Activated naive CD8-positive, alpha-beta T cell treated with anti-CD3 and anti-CD28 coated beads, Interleukin-2, amount 50 U/mL, for 16 hours (primary cell): ENCODE measurements around the gene ITGAX.

Experiments
- DNase-seq: peaks from one replicate; pipeline ENCODE4 v3.0.0-alpha.2; 2020; ENCODE audit warnings: low read depth, low spot score

ITGAX gene

GRCh38 chr16:31348579-31348978 lies 6.4 kb upstream of the ITGAX start:
- no peak for DNase-seq

- no peak for DNase-seq
Measured at GRCh38 chr16:31350275-31351005, 4.5 kb upstream of the ITGAX start.

DNA sequence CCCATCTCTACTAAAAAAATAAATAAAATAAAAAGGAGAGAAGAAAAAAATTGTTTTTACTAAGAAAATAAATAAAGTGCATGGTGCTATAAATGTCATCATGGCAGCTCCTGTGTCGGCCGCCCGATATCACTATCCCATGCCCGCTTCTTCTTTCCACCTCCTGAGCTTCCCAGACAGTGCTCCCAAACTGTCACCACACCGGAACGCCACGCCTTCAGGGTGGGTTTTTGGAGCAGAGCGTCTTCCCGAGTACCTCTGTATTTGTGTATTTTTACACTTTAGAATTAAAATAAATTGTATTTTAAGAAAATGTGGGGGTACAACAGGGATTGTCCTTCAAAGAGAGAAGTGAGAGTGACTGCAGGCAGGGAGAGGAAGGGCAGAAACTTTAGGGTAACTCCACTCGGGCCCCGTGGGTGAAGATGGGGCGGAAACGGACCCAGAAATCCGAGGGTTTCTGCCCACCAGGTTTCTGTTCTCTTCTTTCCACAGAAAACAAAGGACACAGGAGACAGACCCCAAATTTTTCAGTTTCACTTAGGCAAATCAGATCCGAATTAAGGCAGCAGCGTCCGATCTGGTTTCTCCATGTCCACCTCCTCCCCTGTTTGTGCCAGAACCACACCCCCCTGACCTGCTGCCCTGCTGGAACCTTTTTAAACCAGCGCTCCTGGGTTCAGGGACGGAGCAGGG lies 3.6 kb upstream of the ITGAX start:
- no peak for DNase-seq

DNA sequence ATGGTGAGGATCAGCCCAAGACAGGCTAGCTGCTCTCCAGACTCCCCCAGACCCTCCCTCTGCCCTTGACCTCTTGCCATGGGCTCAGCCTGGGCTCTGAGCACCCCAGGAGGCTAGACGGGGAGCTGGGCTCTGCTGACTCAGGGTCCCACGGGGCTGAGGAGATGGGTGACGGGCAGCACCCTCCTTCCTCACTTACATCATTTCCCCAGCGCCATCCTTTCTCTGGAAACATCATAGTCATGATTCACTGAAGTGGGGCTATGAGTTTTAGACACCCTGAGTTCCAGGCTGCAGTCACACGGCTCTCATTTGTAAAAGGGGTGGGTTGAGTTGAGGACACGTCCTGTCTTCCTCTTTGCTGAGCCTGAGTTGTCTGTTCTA lies 3.0 kb upstream of the ITGAX start:
- DNase-seq: no peak

- DNase-seq: no peak
Measured at GRCh38 chr16:31352376-31353115, 2.4 kb upstream of the ITGAX start.

GRCh38 chr16:31355431-31356100 lies 590 bp downstream of the ITGAX start:
- DNase-seq: no peak

- DNase-seq: no peak
Measured at GRCh38 chr16:31356566-31357323, 1.8 kb downstream of the ITGAX start.

DNA sequence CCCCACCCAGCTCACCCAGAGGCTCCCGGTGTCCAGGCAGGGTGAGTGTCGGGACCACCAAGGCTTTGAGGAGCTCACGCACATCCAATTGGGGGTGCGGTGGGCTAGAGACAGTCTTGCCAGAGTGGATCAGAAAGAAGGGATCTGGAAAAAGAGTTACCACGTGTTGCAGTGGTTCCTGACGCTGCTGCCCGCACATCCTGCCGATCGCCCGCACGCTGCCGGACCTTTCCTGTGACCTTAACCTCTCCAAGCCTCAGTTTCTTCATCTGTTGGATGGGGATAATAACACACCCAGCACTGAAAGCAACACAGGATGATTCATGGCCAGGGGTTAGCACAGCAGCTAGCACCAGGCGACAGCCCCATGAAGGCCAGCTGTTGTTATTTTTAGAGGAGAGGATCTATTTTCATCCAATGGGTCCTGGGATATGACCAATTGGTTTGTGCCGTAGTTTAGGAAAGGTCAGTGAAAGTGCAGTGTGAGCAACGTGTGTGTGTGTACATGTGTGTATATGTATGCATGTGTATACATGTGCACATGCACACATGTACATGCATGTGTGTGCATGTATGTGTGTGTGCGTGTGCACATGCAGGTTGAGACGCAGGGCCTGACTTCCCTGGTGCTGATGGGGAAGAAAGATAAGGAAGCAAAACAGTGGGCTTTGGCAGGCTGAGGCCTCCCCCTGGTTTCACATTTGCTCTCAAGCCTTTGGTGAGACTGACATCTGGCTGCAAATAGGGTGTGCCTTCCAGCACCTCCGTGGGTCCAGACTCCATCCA lies 2.5 kb downstream of the ITGAX start:
- DNase-seq: no peak

GRCh38 chr16:31360251-31360650 lies 5.3 kb downstream of the ITGAX start:
- no peak for DNase-seq

GRCh38 chr16:31361201-31362110 lies 6.5 kb downstream of the ITGAX start:
- no peak for DNase-seq

DNA sequence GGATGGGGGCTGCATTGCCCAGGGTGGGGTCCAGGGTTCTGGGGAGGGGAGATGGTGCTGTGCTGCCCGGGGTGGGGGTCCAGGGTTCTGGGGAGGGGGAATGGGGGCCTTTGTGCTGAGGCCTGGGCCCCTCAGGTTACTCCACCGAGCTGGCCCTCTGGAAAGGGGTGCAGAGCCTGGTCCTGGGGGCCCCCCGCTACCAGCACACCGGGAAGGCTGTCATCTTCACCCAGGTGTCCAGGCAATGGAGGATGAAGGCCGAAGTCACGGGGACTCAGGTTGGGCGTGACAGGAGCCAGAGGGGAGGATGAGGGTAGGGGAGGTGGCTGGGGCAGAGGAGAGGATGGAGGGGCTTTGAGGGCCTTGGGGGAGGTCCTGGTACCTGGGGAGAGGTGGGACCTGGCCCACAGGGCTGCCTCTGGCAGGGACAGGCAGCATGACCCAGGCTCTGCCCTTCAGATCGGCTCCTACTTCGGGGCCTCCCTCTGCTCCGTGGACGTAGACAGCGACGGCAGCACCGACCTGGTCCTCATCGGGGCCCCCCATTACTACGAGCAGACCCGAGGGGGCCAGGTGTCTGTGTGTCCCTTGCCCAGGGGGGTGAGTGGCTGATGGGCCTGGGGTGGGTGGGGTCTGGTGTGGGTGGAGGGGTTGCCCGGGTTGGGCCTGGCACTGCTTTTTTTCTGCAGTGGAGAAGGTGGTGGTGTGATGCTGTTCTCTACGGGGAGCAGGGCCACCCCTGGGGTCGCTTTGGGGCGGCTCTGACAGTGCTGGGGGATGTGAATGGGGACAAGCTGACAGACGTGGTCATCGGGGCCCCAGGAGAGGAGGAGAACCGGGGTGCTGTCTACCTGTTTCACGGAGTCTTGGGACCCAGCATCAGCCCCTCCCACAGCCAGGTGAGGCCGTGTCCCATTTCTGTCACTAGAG lies 7.8 kb downstream of the ITGAX start:
- no peak for DNase-seq

GRCh38 chr16:31363721-31364120 lies 8.7 kb downstream of the ITGAX start:
- DNase-seq: no peak

DNA sequence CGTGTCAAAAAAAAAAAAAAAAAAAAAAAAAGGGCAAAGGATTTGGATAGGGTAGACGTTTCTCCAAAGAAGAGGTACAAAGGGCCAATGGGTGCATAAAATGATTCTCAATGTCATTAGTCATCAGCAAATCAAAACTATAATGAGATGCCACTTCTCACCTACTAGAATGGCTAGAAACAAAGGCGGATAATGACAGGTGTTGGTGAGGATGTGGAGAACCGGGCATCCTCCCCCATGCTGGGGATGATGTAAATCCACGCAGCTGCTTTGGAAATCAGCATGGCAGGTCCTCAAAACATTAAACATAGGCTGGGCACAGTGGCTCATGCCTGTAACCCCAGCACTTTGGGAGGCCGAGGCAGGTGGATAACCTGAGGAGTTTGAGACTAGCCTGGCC lies 9.4 kb downstream of the ITGAX start:
- DNase-seq: no peak

GRCh38 chr16:31365131-31365865 lies 10.3 kb downstream of the ITGAX start:
- DNase-seq: no peak

DNA sequence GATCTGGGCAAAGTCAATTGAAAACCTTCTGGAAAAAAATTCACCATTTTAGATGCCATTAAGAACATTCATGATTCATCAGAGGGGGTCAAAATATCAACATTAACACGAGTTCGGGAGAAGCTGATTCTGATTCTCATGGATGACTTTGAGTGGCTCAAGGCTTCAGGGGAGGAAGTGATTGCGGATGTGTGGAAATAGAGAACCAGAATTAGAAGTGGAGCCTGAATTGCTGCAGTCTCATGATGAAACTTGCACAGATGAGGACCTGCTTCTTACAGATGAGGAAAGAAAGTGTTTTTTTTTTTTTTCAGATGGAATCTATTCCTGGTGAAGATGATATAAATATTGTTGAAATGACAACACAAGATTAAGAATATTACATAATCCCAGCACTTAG lies 12.9 kb downstream of the ITGAX start:
- no peak for DNase-seq

DNA sequence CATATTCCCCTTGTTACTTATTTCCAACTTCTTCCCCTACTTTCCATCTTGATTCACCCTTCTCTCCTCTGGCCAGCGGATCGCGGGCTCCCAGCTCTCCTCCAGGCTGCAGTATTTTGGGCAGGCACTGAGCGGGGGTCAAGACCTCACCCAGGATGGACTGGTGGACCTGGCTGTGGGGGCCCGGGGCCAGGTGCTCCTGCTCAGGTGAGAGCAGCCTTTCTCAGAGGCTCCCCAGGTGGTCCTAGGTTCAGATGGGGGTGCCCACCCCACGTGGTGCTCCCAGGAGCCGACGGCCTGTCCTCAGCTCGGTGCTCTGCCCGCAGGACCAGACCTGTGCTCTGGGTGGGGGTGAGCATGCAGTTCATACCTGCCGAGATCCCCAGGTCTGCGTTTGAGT lies 16.0 kb downstream of the ITGAX start:
- DNase-seq: no peak

DNA sequence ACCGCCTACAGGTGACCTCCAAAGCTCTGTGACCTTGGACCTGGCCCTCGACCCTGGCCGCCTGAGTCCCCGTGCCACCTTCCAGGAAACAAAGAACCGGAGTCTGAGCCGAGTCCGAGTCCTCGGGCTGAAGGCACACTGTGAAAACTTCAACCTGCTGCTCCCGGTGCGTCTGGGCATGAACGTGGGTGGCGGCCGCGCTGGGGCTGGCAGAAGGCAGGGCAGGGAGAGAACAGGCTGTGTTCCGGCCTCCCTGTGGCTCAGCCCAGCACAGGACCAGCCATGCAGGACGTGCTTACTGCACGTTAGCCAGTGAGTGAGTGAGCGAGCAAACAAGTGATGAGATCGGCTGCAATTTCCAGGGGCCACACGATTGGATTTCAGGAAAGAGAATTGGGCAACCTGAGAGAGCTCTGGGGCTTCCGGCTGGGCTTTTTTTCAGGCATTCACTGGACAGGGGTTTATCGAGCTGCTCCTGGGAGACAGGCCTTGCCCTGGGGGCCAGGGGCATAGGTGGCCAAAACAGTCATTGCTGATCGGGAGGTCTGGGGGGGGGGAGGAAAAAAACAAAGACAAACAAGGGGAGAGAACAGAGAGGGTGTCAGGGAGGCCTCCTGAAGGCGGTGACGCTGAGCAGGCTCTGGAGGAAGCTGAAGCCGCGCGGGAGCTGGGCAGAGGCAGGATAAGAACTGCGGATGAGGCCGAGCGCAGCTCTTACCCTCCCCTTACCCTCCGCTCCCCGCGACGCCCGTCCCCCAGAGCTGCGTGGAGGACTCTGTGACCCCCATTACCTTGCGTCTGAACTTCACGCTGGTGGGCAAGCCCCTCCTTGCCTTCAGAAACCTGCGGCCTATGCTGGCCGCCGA lies 16.9 kb downstream of the ITGAX start:
- DNase-seq: no peak
